ENCODE data around the gene WDR20.
"Not testable (repeated sequence)": the region's sequence is repeated elsewhere in the genome, so short reads cannot be mapped to it uniquely, and the experiment has no call there.

The WDR20 gene

GRCh38 chr14:102124419-102124818 lies 15.3 kb upstream of the WDR20 start:
- Histone ChIP-seq H3K9ac (ENCODE audit: low read depth, low read length, poor library complexity, severe bottlenecking) (no peak overlapping the region), H3F3A (ENCODE audit: low read depth) (no peaks in the 10 kb centered on the region), H3K9me2 (replicated peaks; ENCODE audit: low read depth, low read length) (no peaks in the 10 kb centered on the region), H3K79me2 (ENCODE audit: insufficient read depth, low read length) (no peaks in the 10 kb centered on the region), H3K4me3 (ENCODE audit: low read length, poor library complexity, severe bottlenecking) (no peak overlapping the region), H3K4me1 (ENCODE audit: insufficient read depth, low read length, poor library complexity, severe bottlenecking) (no peaks in the 10 kb centered on the region), H3K9me3 (ENCODE audit: insufficient read depth, low read depth, low read length) (no peaks in the 10 kb centered on the region), H4K20me1 (ENCODE audit: insufficient read depth, low read length, poor library complexity, severe bottlenecking) (no peaks in the 10 kb centered on the region), H2AFZ (ENCODE audit: low read length) (no peak overlapping the region), H3K27me3 (ENCODE audit: insufficient read depth, low read length, poor library complexity, severe bottlenecking) (no peaks in the 10 kb centered on the region), H3K36me3 (ENCODE audit: insufficient read depth, low read length) (no peaks in the 10 kb centered on the region), H3K4me2 (ENCODE audit: low read depth, low read length, poor library complexity, severe bottlenecking) (no peak overlapping the region)
- TF ChIP-seq EZH2phosphoT487 (IDR thresholded peaks at IDR 0.05; ENCODE audit: borderline replicate concordance) (no peak), CTCF (conservative IDR thresholded peaks at IDR 0.05; ENCODE audit: low read length) (no peak)

- H4K20me1 ChIP-seq (ENCODE audit: insufficient read depth, low read length, poor library complexity, severe bottlenecking): no peaks in the 10 kb centered on the region
- no peaks in the 10 kb centered on the region for H3F3A ChIP-seq (ENCODE audit: low read depth)
- TF ChIP-seq CTCF (conservative IDR thresholded peaks at IDR 0.05; ENCODE audit: low read length) (no peak), EZH2phosphoT487 (IDR thresholded peaks at IDR 0.05; ENCODE audit: borderline replicate concordance) (no peak)
- no peak overlapping the region for H3K4me3 ChIP-seq (ENCODE audit: low read length, poor library complexity, severe bottlenecking)
- no peak overlapping the region for H2AFZ ChIP-seq (ENCODE audit: low read length)
- H3K27me3 ChIP-seq (ENCODE audit: insufficient read depth, low read length, poor library complexity, severe bottlenecking): no peaks in the 10 kb centered on the region
- no peaks in the 10 kb centered on the region for H3K9me3 ChIP-seq (ENCODE audit: insufficient read depth, low read depth, low read length)
- no peak overlapping the region for H3K4me2 ChIP-seq (ENCODE audit: low read depth, low read length, poor library complexity, severe bottlenecking)
- no peak overlapping the region for H3K9ac ChIP-seq (ENCODE audit: low read depth, low read length, poor library complexity, severe bottlenecking)
- no peaks in the 10 kb centered on the region for H3K9me2 ChIP-seq (replicated peaks; ENCODE audit: low read depth, low read length)
- no peaks in the 10 kb centered on the region for H3K79me2 ChIP-seq (ENCODE audit: insufficient read depth, low read length)
- H3K4me1 ChIP-seq (ENCODE audit: insufficient read depth, low read length, poor library complexity, severe bottlenecking): no peaks in the 10 kb centered on the region
- H3K36me3 ChIP-seq (ENCODE audit: insufficient read depth, low read length): no peaks in the 10 kb centered on the region
Observed at GRCh38 chr14:102125546-102125945, 14.2 kb upstream of the WDR20 start.

GRCh38 chr14:102126807-102127455 lies 12.8 kb upstream of the WDR20 start:
- Histone ChIP-seq H2AFZ (ENCODE audit: low read length) (no peak overlapping the region), H3F3A (ENCODE audit: low read depth) (no peaks in the 10 kb centered on the region), H3K9ac (ENCODE audit: low read depth, low read length, poor library complexity, severe bottlenecking) (no peak overlapping the region), H3K4me3 (ENCODE audit: low read length, poor library complexity, severe bottlenecking) (no peak overlapping the region), H3K36me3 (ENCODE audit: insufficient read depth, low read length) (no peaks in the 10 kb centered on the region), H4K20me1 (ENCODE audit: insufficient read depth, low read length, poor library complexity, severe bottlenecking) (no peaks in the 10 kb centered on the region), H3K79me2 (ENCODE audit: insufficient read depth, low read length) (no peaks in the 10 kb centered on the region), H3K9me2 (replicated peaks; ENCODE audit: low read depth, low read length) (no peaks in the 10 kb centered on the region), H3K4me1 (ENCODE audit: insufficient read depth, low read length, poor library complexity, severe bottlenecking) (no peaks in the 10 kb centered on the region), H3K27me3 (ENCODE audit: insufficient read depth, low read length, poor library complexity, severe bottlenecking) (no peaks in the 10 kb centered on the region), H3K9me3 (ENCODE audit: insufficient read depth, low read depth, low read length) (no peaks in the 10 kb centered on the region), H3K4me2 (ENCODE audit: low read depth, low read length, poor library complexity, severe bottlenecking) (no peak overlapping the region)
- TF ChIP-seq EZH2phosphoT487 (IDR thresholded peaks at IDR 0.05; ENCODE audit: borderline replicate concordance): no peak

- no peaks in the 10 kb centered on the region for H3K9me2 ChIP-seq (replicated peaks; ENCODE audit: low read depth, low read length)
- H2AFZ ChIP-seq (ENCODE audit: low read length): no peak overlapping the region
- H3K4me1 ChIP-seq (ENCODE audit: insufficient read depth, low read length, poor library complexity, severe bottlenecking): no peaks in the 10 kb centered on the region
- H4K20me1 ChIP-seq (ENCODE audit: insufficient read depth, low read length, poor library complexity, severe bottlenecking): no peaks in the 10 kb centered on the region
- no peaks in the 10 kb centered on the region for H3K36me3 ChIP-seq (ENCODE audit: insufficient read depth, low read length)
- no peak overlapping the region for H3K9ac ChIP-seq (ENCODE audit: low read depth, low read length, poor library complexity, severe bottlenecking)
- H3K9me3 ChIP-seq (ENCODE audit: insufficient read depth, low read depth, low read length): no peaks in the 10 kb centered on the region
- no peaks in the 10 kb centered on the region for H3K27me3 ChIP-seq (ENCODE audit: insufficient read depth, low read length, poor library complexity, severe bottlenecking)
- no peak overlapping the region for H3K4me2 ChIP-seq (ENCODE audit: low read depth, low read length, poor library complexity, severe bottlenecking)
- no peak for TF ChIP-seq CTCF (conservative IDR thresholded peaks at IDR 0.05; ENCODE audit: low read length)
- TF ChIP-seq EZH2phosphoT487 (IDR thresholded peaks at IDR 0.05; ENCODE audit: borderline replicate concordance): no peak
- no peak overlapping the region for H3K4me3 ChIP-seq (ENCODE audit: low read length, poor library complexity, severe bottlenecking)
- no peaks in the 10 kb centered on the region for H3K79me2 ChIP-seq (ENCODE audit: insufficient read depth, low read length)
- no peaks in the 10 kb centered on the region for H3F3A ChIP-seq (ENCODE audit: low read depth)
Observed at GRCh38 chr14:102131741-102132140, 8.0 kb upstream of the WDR20 start.

DNA sequence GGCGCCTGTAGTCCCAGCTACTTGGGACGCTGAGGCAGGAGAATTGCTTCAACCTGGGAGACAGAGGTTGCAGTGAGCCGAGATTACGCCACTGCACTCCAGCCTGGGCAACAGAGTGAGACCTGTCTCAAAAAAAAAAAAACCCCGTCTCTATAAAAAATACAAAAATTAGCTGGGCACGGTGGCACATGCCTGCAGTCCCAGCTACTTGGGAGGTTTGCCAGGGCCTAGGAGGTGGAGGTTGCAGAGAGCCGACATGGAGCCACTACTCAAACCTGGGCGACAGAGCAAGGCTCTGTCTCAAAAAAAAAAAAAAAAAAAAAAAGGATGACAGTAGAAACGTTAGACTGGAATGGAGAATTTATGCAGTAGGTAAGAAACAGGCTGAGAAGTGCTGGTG lies 5.7 kb upstream of the WDR20 start:
- H3K4me1 ChIP-seq (ENCODE audit: insufficient read depth, low read length, poor library complexity, severe bottlenecking); H3K9me2 ChIP-seq (replicated peaks; ENCODE audit: low read depth, low read length); H3K27me3 ChIP-seq (ENCODE audit: insufficient read depth, low read length, poor library complexity, severe bottlenecking); H3K9me3 ChIP-seq (ENCODE audit: insufficient read depth, low read depth, low read length); H2AFZ ChIP-seq (ENCODE audit: low read length); H3K36me3 ChIP-seq (ENCODE audit: insufficient read depth, low read length); H3K79me2 ChIP-seq (ENCODE audit: insufficient read depth, low read length); H3K4me2 ChIP-seq (ENCODE audit: low read depth, low read length, poor library complexity, severe bottlenecking); H4K20me1 ChIP-seq (ENCODE audit: insufficient read depth, low read length, poor library complexity, severe bottlenecking); H3K9ac ChIP-seq (ENCODE audit: low read depth, low read length, poor library complexity, severe bottlenecking); H3F3A ChIP-seq (ENCODE audit: low read depth); H3K4me3 ChIP-seq (ENCODE audit: low read length, poor library complexity, severe bottlenecking): not testable (repeated sequence)

All from Loucy (cell line).